Measurements from ENCODE around the gene TMIE.

Gene TMIE

DNA sequence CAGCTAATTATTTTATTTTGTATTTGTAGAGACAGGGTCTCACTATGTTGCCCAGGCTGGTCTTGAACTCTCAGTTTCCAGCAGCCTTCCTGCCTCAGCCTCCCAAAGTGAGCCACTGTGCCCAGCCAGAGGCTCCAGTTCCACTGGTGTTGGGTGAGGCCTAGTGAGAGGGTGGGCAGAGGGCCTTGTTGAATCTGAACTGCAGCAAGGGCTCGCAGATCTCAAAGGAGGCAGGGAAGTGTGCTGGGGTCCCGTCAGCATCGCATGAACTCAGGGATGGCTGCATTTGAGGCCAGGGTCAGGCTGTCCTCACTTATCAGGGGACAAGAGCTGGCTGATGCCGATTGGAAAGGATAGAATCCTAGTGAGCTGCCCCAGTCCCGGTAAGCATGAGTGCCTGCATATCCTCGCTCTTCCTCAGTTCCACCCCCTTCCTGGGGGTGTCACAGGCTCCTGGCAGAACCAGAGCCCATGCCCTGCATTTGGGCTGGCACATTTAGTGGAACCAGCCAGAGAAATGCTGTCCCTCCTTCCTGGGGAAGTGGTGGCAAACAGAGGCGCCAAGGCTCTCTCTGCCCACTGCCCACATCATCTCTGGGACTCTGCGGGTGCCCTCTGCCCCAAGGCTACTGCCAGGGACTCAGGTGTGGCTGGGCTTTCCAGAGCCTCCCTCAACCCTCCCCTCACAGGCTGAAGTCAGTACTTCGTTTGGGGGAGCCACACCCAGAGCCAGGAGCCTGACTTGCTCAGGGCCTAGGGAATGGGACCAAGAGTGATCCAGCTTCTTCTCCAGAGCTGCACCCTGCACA, 31.8 kb upstream of the TMIE start:
- DNase-seq (ENCODE audit: low spot score) = no peak

GRCh38 chr3:46670000-46670890, 30.9 kb upstream of the TMIE start:
- no peak for DNase-seq (ENCODE audit: low spot score)

DNA sequence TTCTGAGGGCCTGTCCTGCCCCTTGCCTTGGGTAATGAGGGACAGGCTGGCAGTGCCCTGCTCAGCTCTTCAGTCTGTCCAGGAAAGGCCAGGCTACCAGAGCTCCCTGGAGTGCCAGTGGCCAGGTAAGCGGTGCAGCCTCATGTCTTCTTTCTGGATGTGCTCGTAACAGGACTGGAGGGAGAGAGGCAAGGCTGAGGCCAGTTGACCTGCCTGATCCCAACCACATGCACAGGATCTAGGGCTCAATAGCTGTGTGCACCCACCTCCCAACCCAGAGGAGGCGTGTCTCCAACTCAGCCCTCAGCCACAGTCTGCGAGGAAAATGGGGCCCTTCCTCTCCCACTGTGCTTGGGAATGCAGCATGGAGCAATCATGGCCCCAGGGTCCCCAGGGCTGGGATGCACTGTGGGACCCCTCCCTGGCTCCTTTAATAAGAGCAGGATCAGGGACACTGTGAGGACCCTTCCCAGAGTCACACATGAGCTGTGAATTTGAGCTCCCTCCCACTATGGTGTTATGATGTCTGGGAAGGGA, 30.2 kb upstream of the TMIE start:
- no peak for DNase-seq (ENCODE audit: low spot score)

DNA sequence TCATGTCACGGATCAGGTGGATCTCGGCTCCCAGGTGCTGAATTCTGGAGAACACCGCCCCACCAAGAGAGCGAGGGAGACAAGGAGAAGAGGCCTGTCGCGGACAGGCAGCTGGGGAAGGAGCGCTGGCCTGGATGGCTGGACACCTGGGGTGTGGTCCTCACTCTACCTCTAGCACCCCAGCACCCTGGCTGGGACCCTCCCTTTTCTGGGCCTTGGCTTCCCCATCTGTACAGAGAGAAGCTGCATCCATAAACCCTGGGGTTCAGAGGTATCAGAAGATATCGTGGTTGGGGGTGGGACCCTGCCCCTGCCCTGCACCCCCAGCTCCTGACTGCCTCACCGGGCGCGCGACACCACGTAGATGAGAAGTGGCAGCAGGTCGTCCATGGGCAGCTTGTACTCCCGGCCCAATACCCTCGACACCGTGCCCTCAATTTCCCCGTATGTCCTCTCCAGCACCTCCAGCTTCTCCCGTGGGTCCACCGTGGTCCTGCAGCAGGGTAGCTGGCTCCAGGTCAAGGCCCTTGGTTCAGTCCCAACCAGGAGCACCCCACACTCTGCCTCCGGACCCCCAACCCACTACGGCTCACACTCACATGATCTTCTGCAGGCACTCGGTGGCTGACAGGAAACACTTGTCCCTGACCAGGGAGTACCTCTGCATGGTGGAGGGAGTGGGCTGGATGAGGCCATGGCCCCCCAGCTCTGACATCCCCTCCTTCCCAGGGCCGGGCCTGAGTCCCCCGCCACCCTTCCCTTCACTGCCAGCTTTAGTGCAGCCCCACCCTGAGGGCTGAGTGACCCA, 29.4 kb upstream of the TMIE start:
- DNase-seq (ENCODE audit: low spot score) = no peak

- DNase-seq (ENCODE audit: low spot score) = no peak
Measured at GRCh38 chr3:46672349-46672695, 28.9 kb upstream of the TMIE start.

DNA sequence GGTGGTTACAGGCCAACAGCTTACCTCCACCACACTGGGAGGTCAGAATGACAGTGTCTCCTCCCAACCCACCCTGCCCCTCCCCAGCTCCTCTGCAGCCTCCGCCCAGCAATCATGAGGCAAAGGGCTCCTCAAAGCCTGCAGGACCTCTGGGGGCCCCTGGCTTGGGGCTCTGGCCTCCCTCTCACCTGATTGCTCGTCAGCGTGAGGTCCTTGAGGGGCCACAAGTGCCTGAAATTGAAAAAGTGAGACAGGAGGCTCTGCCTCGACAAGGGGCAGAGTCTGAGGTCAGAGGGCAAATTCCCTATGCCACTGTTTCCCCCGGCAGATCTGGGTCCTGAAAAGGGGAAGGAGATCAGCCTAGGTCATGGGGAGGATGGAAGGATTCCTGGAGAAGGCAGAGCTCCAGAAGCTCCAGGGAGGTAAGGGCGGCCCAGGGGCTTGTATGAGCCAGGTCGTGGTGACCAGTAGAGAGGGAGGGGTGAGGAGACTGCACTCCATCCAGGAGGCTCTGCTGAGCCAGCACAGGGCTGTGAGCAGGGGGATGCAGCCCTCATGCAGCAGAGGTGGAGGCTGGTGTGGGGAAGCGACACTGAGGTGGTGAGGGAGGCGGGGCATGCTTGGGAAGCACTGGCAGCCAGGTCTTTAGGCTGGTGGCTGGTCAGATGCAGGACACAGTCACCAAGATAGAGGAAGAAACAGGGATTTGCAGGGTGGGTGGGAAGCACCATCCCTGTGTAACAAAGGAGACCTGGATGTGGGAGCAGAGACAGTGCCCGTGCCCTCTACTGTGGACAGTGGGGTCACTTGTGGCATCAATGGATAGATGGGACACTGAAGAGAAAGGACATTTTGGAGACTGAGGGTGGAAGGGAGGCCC, 27.8 kb upstream of the TMIE start:
- no peak for DNase-seq (ENCODE audit: low spot score)

GRCh38 chr3:46674031-46674845, 27.0 kb upstream of the TMIE start:
- DNase-seq (ENCODE audit: low spot score) = no peak

- DNase-seq (ENCODE audit: low spot score) = no peak
Measured at GRCh38 chr3:46675426-46675825, 25.8 kb upstream of the TMIE start.

DNA sequence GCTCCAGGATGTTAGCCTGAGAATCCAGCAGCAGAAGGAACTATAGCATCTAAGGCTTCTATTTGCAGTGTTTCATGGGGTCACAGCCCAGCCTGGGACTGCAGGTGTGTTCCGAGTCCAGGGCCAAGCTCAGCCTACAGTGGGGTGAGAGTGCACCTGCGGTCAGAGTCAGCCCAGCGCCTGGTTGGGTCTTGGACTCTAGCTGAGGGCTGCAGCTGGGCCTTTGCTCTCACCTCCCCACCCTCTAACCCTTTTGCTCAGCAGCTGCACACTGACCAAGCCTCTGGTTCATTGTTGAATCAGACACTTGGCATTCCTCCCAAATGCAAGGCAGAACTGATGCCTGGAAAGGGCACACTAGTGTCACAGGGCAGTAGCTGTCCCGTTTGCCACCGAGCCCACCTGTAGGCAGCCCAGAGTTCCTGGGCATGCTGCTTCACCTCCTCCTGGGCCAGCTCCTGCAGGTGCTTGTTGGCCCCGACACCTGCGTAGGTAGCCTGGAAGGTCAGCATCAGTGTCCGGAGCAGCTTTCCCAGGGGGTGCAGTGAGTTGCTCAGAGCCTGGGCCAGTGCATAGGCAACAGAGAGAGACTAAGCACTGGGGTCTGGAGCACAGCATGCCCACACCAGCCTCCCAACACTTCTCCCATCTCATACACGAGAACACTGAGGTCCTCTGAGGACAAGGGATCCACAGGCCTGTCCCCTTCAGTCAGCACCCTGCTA, 25.2 kb upstream of the TMIE start:
- no peak for DNase-seq (ENCODE audit: low spot score)

DNA sequence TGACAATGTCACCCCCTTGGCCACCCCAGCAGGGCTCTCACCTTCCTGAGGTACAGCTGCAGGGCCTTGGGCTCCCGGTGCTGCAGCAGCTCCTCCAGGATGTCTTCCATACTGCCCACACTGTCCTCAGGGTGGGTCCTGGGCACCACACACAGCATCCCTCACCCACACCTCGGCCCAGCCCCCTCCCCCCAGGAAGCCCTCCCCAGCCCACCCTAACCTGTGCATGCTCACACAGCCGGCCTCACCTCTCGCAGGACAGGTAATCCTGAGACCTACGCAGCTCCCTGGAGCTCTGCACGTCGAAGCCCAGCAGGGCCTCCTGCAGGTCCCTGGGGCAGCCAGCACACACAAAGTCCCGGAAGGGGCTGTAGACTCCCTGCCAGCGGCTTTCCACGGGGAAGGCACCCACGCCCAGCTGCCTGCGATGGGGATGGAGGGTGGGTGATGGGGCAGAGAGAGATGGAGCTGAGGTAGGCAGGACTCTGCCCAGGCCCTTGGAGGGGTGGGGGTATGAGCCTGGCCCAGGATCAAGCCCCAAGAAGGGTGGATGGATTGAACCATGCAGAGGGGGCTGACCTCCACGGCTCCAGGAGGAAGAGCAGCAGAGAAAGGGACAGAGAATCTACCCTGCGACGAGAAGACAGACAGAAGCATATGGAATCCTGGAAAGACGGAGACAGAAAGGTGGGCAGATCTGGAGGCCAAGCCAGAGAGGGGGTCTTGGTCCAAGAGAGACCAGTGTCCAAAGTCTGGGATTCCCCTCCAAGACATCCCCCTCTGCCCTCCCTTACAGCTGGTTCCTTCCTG, 24.4 kb upstream of the TMIE start:
- DNase-seq (ENCODE audit: low spot score) = no peak

DNA sequence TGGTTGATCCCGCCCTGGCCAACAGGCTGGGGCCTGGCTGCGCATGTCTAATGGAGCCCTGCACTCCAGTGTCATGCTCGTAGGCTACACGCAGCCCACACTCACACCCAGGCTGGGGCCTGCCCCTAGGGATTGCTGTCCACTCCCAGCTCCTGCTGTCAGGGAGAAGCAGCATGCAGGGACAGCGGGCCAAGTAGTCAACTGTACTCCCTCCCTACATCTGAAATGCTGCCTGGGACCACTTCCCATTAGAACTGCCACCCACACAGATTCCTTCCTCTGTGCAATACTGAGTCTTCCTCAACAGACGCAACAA, 23.8 kb upstream of the TMIE start:
- DNase-seq (ENCODE audit: low spot score) = no peak

DNA sequence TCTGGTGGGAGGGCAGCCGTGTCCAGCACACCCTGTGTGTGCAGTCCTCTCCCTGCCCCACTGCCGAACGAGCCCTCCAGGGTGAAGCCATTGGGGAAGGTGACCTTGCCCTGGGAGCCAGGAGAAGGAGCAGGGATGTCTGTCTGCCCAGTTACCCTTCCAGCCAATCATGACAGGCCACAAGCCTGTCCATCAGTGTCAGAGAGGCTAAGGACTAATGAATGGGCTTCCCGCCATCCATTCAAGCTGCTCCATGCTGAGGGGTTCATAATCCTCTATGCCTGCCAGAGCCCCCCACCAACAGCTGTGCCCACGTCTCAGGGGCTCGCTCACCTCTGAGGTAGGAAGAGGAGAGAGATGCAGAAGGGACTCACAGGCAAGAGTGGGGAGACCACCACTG, 22.9 kb upstream of the TMIE start:
- no peak for DNase-seq (ENCODE audit: low spot score)

- DNase-seq (ENCODE audit: low spot score) = no peak
Measured at GRCh38 chr3:46679681-46680080, 21.5 kb upstream of the TMIE start.

DNA sequence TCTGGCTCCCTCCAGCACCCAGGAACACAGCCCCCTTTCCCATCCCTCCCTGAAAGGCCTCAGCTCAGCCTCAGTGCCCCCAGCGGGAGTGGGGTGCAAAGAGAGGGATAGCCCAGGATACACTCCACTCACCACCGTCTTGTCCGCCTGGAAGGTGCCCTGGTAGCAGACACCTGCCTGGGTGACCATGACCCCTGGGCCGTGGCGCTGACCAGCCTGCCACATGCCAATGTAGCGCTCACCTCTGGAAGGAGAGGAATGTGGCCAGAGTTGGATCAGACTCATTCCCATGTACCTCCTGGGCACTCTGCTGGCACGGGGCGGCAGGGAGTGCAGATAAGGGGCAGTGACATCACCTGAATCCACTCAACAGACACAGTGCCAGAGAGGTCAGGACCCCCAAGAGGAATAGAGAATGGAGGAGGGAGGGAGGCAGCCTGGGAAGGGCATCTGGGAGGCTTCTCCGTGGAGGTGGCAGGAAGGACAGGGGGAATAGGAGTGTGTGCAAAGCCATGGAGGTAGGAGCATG, 20.8 kb upstream of the TMIE start:
- no peak for DNase-seq (ENCODE audit: low spot score)

GRCh38 chr3:46681387-46681786, 19.8 kb upstream of the TMIE start:
- no peak for DNase-seq (ENCODE audit: low spot score)

- DNase-seq (ENCODE audit: low spot score) = no peak
Measured at GRCh38 chr3:46681856-46682540, 19.2 kb upstream of the TMIE start.

GRCh38 chr3:46682974-46683373, 18.2 kb upstream of the TMIE start:
- no peak for DNase-seq (ENCODE audit: low spot score)

DNA sequence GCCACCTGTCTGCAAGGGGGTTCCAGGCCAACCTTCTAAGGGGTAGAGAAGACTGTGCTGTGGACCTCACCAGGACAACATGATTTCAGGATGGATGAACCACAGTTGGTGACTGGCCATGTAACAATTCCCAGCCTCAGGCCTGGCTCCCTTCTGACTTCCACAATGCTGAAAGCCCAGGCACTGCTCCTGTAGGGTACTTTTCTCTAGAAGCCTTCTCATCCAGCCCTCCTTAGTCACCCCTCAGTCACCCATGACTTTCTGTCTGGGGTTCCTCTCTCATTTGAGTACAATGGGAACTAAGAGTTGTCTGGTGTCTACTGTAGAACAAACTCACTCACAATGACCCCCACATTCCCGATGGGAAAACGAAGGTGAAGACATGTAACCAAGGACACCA, 16.3 kb upstream of the TMIE start:
- DNase-seq (ENCODE audit: low spot score) = no peak
